Nucleus accumbens (tissue), 56 donors: ENCODE data around the gene GALNT13.

Experiments
- DNase-seq, 56 donors: peaks; one replicate each; lab custom pipeline; 2025; lab: John Stamatoyannopoulos, UW

The GALNT13 gene

GRCh38 chr2:154280543-154280942 lies 408.8 kb downstream of the GALNT13 start:
- DNase-seq: no peak

GRCh38 chr2:154289870-154290269 lies 418.1 kb downstream of the GALNT13 start:
- DNase-seq: no peak

GRCh38 chr2:154291511-154291910 lies 419.8 kb downstream of the GALNT13 start:
- no peak for DNase-seq

DNA sequence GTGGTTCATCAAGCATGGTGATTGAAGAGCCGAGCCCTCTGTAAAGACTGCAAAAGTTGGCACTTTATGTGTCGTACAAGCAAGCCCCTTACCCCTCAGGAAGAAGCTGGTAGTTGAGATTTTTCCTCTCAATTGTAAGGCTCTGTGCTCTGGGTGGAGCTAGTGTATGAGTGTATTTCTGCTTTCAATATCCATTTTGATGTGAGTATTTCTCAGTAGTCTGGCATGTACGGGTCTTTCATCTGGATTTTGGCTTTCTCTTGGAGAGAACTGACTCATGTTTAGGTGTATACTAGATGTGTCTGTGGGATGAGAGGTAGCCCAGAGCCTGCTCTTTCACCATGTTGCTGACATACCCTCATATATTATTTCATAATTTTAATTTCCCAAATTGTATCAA lies 420.2 kb downstream of the GALNT13 start:
- DNase-seq: no peak

DNA sequence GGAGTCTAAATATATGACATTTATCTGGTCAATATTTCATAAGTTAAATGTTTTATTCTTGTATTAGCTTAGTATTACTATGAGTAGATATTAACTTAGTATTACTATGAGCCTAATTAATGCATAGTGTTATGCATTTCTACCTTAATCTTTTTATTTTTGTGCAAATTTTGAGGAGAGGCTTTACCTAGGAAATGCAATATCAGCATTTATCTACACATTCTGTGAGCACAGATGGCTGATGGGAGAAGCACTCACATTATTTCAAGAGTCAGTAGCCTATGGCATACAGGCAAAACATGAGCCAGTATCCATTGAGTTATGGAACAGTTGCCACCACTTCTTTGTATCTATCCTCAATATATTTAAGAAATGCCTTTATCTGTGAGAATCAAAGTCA lies 422.1 kb downstream of the GALNT13 start:
- DNase-seq: no peak

GRCh38 chr2:154306266-154306970 lies 434.7 kb downstream of the GALNT13 start:
- no peak for DNase-seq

- no peak for DNase-seq
These were observed 435.3 kb downstream of the GALNT13 start for GRCh38 chr2:154307007-154307406.

DNA sequence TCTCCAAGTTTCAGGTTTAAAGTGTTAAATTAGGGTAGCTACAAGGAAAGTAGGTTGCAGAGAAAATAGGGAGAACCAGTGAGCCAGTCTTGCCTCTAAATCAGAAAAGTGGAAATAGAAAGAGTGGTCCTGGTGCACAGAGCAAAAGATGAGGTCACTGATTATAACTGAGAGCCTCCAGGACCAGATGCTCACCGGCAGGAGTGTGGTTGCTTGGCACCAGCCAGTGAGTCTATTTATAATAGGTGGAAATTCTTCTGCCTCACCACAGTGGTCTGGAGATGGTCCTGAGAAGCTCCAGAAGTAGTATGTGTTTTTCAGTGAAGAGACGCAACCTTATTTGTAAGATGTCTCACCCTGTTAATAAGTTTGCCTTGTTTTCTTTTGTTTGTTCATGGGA lies 452.9 kb downstream of the GALNT13 start:
- DNase-seq: no peak

DNA sequence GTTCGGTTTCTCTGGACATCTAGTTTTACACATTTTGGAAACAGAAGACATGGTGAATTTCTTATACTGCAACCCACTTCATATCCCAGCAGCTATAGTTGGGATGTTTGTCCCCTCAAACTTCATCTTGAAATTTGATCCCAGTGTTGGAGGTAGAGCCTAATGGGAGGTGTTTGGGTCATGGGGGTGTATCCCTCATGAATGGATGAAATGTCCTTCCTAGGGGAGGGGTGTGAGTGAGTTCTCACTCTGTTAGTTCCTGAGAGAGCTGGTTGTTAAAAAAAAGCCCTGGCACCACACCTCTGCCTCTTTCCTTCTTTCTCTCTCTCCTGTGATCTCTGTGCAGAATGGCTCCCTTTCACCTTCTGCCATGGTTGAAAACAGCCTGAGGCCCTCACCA lies 457.8 kb downstream of the GALNT13 start:
- no peak for DNase-seq

DNA sequence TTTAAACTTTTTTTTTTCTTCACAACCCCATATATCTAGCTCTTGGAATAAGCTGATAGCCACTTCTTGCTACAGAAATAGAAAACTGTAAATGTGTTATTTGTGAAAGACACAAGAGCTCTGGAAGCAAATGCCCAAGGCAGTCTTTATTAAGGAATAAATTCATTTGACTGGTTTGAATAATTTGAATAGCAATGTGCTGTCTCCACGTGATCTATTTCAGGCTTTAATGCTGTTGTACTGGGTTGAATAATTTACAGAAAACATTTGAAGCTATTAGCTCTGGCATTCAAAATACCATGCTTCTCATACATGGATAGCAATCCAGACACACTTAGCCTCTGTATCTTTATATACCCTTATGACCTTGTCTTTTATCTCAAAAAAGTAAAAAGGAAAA lies 460.1 kb downstream of the GALNT13 start:
- DNase-seq: no peak

- no peak for DNase-seq
These were observed 464.5 kb downstream of the GALNT13 start for GRCh38 chr2:154336201-154336600.

- no peak for DNase-seq
These were observed 466.7 kb downstream of the GALNT13 start for GRCh38 chr2:154338352-154338967.

DNA sequence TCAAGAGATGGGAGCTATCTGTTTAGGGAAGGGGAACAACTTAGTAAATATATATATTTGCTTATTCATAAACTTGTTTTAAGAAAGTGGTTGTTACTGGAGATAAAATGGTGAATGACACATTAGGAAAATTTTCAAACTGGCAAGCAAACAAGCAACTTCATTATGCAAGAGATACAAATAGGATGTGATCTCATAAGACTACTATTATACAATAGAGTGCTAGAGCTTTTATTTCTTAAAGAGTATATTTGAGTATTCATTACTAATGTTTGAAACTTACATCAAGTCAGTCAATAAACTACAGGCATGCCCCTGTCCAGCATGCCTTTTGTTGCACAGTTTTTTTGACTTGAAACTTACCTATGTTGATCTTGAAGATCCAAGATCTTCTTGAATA lies 471.6 kb downstream of the GALNT13 start:
- DNase-seq: no peak

GRCh38 chr2:154350911-154351310 lies 479.2 kb downstream of the GALNT13 start:
- DNase-seq: no peak

DNA sequence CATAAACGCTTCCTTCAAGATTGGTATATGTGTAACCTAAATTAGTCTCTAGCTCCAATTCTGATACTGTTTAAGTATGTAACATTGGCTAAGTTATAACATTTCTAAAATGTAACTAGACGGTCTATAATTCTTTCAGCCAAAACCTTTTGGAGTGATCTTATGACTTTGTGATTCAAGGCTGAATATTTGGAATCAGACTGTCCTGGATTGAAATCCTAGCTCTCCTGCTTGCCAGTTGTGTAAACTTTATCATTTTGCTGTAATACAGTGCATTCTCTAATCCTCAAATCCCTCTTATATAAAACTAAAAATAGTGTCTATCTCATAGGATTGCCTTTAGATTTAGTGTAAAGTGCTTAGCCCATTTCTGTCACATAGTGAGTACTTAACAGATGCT lies 489.6 kb downstream of the GALNT13 start:
- DNase-seq: no peak

DNA sequence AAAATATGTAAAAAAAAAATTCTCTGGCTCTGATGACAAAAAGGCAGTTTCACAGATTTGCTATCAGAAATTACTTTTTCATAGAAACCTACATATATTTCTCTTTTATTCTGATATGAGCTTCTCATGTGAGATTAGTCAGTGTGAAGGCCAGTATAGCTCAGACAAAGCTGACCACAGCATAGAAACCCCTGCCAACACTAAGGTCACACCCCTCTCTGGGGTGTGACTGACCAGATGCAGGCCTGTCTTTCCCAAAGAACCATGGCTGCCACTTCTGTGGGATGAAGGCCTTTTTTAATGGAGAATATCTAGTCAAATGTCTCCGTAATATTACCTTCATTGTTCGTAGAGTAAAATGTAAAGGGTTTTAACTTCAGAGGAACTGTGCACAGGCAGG lies 496.4 kb downstream of the GALNT13 start:
- DNase-seq: no peak

- no peak for DNase-seq
These were observed 499.2 kb downstream of the GALNT13 start for GRCh38 chr2:154370873-154371272.

DNA sequence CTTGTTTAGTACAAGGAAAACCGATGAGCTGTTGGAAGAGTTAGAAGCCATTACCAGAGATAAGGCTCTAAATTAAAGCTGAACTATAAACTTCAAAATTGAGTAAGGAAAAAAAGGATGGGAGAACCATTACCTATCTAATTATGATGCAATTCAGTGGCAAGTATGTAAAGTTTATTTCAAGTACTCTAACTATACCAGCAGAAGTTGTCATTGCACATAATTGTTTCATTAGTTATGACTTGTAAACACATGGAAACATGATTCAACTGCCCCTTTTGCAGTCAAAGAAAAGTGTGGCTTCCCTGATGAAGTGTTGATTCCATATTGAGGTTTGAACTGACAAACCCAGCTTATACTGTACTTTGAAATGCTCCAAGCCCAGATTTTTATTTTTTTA lies 502.7 kb downstream of the GALNT13 start:
- no peak for DNase-seq

GRCh38 chr2:154375579-154375931 lies 503.8 kb downstream of the GALNT13 start:
- peak in 15 of 56 donors; percentile 0 to 41 (median 5) for DNase-seq

DNA sequence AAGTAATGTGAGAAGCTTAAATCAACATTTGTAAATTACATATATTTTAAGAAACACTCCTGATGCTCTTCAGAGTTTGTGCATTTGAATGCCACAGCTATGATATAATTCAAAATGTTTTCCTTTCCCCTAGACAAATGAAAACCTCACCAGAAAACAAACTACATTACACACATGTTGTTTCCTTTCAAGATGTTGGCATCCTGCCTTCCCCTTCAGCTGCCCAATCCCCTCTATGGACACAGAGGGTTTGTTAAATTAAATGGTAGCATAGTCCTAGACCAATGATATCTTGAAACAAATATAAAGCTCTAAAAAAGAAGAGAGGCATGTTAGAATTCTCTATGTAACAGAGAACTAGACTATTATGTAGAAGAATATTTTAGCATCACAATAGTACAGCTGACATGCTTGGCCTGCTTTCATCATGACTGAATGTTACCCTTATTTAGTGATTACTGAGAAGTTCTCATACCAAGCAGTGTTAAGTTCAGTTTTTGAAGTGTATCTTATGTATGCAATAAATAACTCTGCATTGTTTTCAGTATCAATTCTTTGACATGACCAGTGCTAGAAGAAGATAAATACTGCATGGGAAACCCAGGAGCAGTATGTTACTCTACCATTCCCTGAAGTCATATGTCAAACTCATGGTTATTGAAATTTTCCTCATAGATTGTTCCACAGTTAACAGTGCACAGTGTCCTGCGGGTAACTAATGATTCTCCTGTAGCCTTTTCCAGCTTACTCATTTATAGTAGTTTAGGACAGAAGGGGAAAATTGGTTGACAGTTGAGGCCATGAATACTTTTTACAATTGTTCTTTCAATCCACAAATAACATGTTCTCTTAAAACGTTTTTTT lies 510.4 kb downstream of the GALNT13 start:
- DNase-seq: no peak

DNA sequence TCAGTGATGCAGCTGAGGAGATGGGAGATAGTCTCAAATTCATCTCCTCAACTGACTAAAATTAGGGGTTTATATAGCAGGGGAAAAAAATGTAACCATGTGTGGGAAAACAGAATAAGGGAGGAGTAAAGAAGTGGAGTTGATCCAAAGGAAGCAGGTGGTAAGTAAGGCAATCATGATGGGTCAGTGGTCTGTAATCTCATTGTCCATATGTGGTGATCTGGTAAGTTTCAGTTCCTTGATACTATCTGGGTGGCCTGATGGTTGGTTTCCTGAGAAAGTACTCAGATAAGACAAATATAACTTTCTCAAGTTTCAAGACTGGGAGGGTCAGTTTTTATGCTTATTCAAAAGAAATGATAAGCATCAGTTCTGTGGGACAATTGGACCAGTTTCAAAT lies 514.5 kb downstream of the GALNT13 start:
- no peak for DNase-seq

GRCh38 chr2:154391051-154391450 lies 519.3 kb downstream of the GALNT13 start:
- no peak for DNase-seq
